Neural cell (in vitro differentiated cells): ENCODE results near the gene RGS6. TPM values are rescaled to one million over a fixed set of nuclear protein-coding genes. Genes with fewer than 3 reads are reported as not detected.

Experiments
- H2AFZ ChIP-seq: fragments of 200-600, 300-800 bp; sonication (generic), shearing (Covaris generic); 2 replicates; pipeline ENCODE4 v1.6.0; 2014; ENCODE audit warnings: low read depth, mild to moderate bottlenecking, antibody characterized with exemption, low read length, moderate library complexity
- H3F3A ChIP-seq: fragments of 200-600 bp; shearing (Covaris generic); 2 replicates; pipeline ENCODE4 v1.6.1; 2016; ENCODE audit warnings: mild to moderate bottlenecking, moderate library complexity, mixed read lengths, antibody characterized with exemption, low read length; ENCODE audit not compliant: insufficient read depth, poor library complexity, severe bottlenecking
- H3K27ac ChIP-seq: fragments of 200-600, 300-800 bp; sonication (generic), shearing (Covaris generic); 2 replicates; pipeline ENCODE4 v1.5.1; 2014; ENCODE audit warnings: mild to moderate bottlenecking, low read length, moderate library complexity
- H3K27me3 ChIP-seq: fragments of 300-800, 200-600 bp; sonication (generic), shearing (Covaris generic); 2 replicates; pipeline ENCODE4 v1.6.0; 2014; ENCODE audit warnings: mild to moderate bottlenecking, low read depth, low read length, moderate library complexity; ENCODE audit not compliant: insufficient read depth
- H3K36me3 ChIP-seq: fragments of 300-800, 200-600 bp; sonication (generic), shearing (Covaris generic); 2 replicates; pipeline ENCODE4 v1.5.1; 2014; ENCODE audit warnings: mild to moderate bottlenecking, antibody characterized with exemption, low read length, moderate library complexity; ENCODE audit not compliant: insufficient read depth
- H3K4me2 ChIP-seq: fragments of 300-800, 200-600 bp; sonication (generic), shearing (Covaris generic); 2 replicates; pipeline ENCODE4 v1.6.0; 2014; ENCODE audit warnings: mild to moderate bottlenecking, low read length
- H3K4me3 ChIP-seq: fragments of 300-800, 200-600 bp; sonication (generic), shearing (Covaris generic); 2 replicates; pipeline ENCODE4 v1.5.1; 2014; ENCODE audit warnings: mild to moderate bottlenecking, low read length, moderate library complexity
- H3K79me2 ChIP-seq: fragments of 200-600 bp; shearing (Covaris generic); replicated peaks from 2 replicates; pipeline ENCODE4 v1.6.0; 2014; ENCODE audit warnings: mild to moderate bottlenecking, low read length, moderate library complexity; ENCODE audit not compliant: insufficient read depth
- H3K9ac ChIP-seq: fragments of 300-800, 200-600 bp; sonication (generic), shearing (Covaris generic); 2 replicates; pipeline ENCODE4 v1.6.1; 2016; ENCODE audit warnings: mild to moderate bottlenecking, low read length, mixed read lengths
- H3K9me2 ChIP-seq: fragments of 200-600 bp; shearing (Covaris generic); 2 replicates; pipeline ENCODE4 v1.6.1; 2016; ENCODE audit warnings: mild to moderate bottlenecking, low read length, mixed read lengths; ENCODE audit not compliant: insufficient read depth
- H3K9me3 ChIP-seq: fragments of 200-600, 300-800 bp; sonication (generic), shearing (Covaris generic); 2 replicates; pipeline ENCODE4 v1.6.1; 2016; ENCODE audit warnings: mild to moderate bottlenecking, mixed run types, low read length, moderate library complexity, mixed read lengths
- H4K20me1 ChIP-seq: fragments of 200-600 bp; shearing (Covaris generic); 2 replicates; pipeline ENCODE4 v1.6.1; 2016; ENCODE audit warnings: mild to moderate bottlenecking, mixed run types; ENCODE audit not compliant: insufficient read depth
- CTCF ChIP-seq: fragments of 450-650 bp; IDR thresholded peaks from 2 replicates; pipeline ENCODE4 v1.5.1; 2014; ENCODE audit warnings: antibody characterized with exemption, mild to moderate bottlenecking, moderate library complexity; ENCODE audit not compliant: poor library complexity, severe bottlenecking
- EP300 ChIP-seq: fragments of 450-650 bp; conservative IDR thresholded peaks from 2 replicates; pipeline ENCODE4 v1.6.1; 2014; ENCODE audit warnings: antibody characterized with exemption, mild to moderate bottlenecking, moderate library complexity; ENCODE audit not compliant: poor library complexity, severe bottlenecking
- EZH2 ChIP-seq: fragments of 200-600, 300-800 bp; shearing (Covaris generic), sonication (generic); IDR thresholded peaks from 2 replicates; pipeline ENCODE4 v1.6.1; 2014; ENCODE audit warnings: antibody characterized with exemption, low read length, borderline replicate concordance, mild to moderate bottlenecking; ENCODE audit not compliant: insufficient read depth, poor library complexity, severe bottlenecking
- MXI1 ChIP-seq: fragments of 450-650 bp; conservative IDR thresholded peaks from 2 replicates; pipeline ENCODE4 v1.6.1; 2014; ENCODE audit warnings: antibody characterized with exemption, mild to moderate bottlenecking; ENCODE audit not compliant: poor library complexity, severe bottlenecking
- POLR2AphosphoS5 ChIP-seq: IDR thresholded peaks from 2 replicates; pipeline ENCODE4 v1.6.1; 2012
- RAD21 ChIP-seq: fragments of 450-650 bp; conservative IDR thresholded peaks from 2 replicates; pipeline ENCODE4 v1.6.1; 2014; ENCODE audit warnings: antibody characterized with exemption, mild to moderate bottlenecking, moderate library complexity
- REST ChIP-seq: IDR thresholded peaks from 2 replicates; pipeline ENCODE4 v1.6.1; 2012; ENCODE audit warnings: borderline replicate concordance
- SMC3 ChIP-seq: fragments of 450-650 bp; conservative IDR thresholded peaks from 2 replicates; pipeline ENCODE4 v1.6.1; 2014; ENCODE audit warnings: antibody characterized with exemption, mild to moderate bottlenecking, moderate library complexity; ENCODE audit not compliant: poor library complexity
- TAF1 ChIP-seq: IDR thresholded peaks from 2 replicates; pipeline ENCODE4 v1.6.1; 2012; ENCODE audit warnings: low read depth
- polyA plus RNA-seq: library from polyadenylated mRNA; depleted of rRNA; stranded (reverse); fragments of >200 nt; gene quantifications from 2 replicates; pipeline ENCODE4 v1.2.3, GENCODE V29; 2014

Gene RGS6
- polyA plus RNA-seq, 1 donor from 2014 or later = 7.3 TPM

DNA sequence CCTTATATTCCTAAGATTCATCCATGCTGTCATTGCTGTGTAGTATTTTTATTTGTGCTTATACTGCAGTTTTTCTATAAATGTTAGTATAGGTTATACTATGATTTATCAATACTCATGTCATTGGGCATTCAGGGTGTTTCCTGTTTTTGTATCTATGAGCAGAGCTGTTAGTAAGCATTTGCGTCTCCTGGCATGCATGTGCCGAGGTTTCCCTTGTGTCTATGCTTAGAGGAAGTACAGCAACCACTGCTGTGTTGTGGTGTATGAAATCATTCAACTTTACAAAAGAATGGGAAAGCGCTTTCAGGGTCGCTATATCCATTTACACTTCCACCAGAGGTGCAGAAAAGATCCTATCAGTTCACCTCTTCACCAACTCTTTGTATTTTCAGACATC lies 122.7 kb downstream of the RGS6 start:
- Histone ChIP-seq H3K27me3 (no peaks in the 10 kb centered on the region), H3K27ac (no peak overlapping the region), H3K4me3 (no peak overlapping the region), H3F3A (no peaks in the 10 kb centered on the region), H2AFZ (no peak overlapping the region), H3K9ac (no peak overlapping the region), H3K36me3 (no peaks in the 10 kb centered on the region), H3K9me2 (no peaks in the 10 kb centered on the region), H3K4me2 (no peak overlapping the region), H4K20me1 (no peaks in the 10 kb centered on the region), H3K79me2 (no peaks in the 10 kb centered on the region), H3K9me3 (no peaks in the 10 kb centered on the region)
- TF ChIP-seq REST = no peak
- TF ChIP-seq CTCF = no peak
- TF ChIP-seq EZH2 = no peak
- TF ChIP-seq SMC3 = no peak
- no peak for TF ChIP-seq POLR2AphosphoS5
- no peak for TF ChIP-seq MXI1
- no peak for TF ChIP-seq RAD21
- no peak for TF ChIP-seq TAF1
- no peak for TF ChIP-seq EP300

- Histone ChIP-seq H2AFZ (no peak overlapping the region), H3K36me3 (no peaks in the 10 kb centered on the region), H3K4me2 (no peak overlapping the region), H3K9me3 (no peaks in the 10 kb centered on the region), H3K27ac (no peak overlapping the region), H3K9ac (no peak overlapping the region), H3K9me2 (no peaks in the 10 kb centered on the region), H3K4me3 (no peak overlapping the region), H3F3A (no peaks in the 10 kb centered on the region), H3K27me3 (no peaks in the 10 kb centered on the region), H4K20me1 (no peaks in the 10 kb centered on the region), H3K79me2 (no peaks in the 10 kb centered on the region)
- TF ChIP-seq CTCF (no peak), SMC3 (no peak), MXI1 (no peak), RAD21 (no peak), REST (no peak), TAF1 (no peak), EZH2 (no peak)
Observed at GRCh38 chr14:72057701-72058285, 125.6 kb downstream of the RGS6 start.
